Fibroblast of upper back skin (primary cell): ENCODE results near the gene PSME1.
A peak's percentile ranks its signal among the peaks of the same experiment; 100 is the strongest.

Experiments used
- DNase-seq: peaks from one replicate; pipeline ENCODE4 v3.0.0-alpha.2; 2013

PSME1 gene

GRCh38 chr14:24130717-24131548 lies 5.1 kb upstream of the PSME1 start:
- DNase-seq, result no peak

GRCh38 chr14:24131549-24131966 lies 4.4 kb upstream of the PSME1 start:
- no peak for DNase-seq

- DNase-seq, result no peak
Observed at GRCh38 chr14:24132061-24132685, 3.8 kb upstream of the PSME1 start.

- no peak for DNase-seq
Observed at GRCh38 chr14:24132976-24133375, 3.0 kb upstream of the PSME1 start.

- DNase-seq, result no peak
Observed at GRCh38 chr14:24133735-24134134, 2.3 kb upstream of the PSME1 start.

GRCh38 chr14:24135584-24135833 lies 485 bp upstream of the PSME1 start:
- DNase-seq, result no peak

GRCh38 chr14:24136684-24137528 lies 912 bp downstream of the PSME1 start:
- no peak for DNase-seq

- no peak for DNase-seq
Observed at GRCh38 chr14:24137529-24138395, 1.8 kb downstream of the PSME1 start.

- DNase-seq, result no peak
Observed at GRCh38 chr14:24138396-24139271, 2.6 kb downstream of the PSME1 start.

- DNase-seq, result no peak
Observed at GRCh38 chr14:24139272-24139934, 3.4 kb downstream of the PSME1 start.

- DNase-seq, result peak; percentile 100
Observed at GRCh38 chr14:24141097-24141880, 5.3 kb downstream of the PSME1 start, which contains the start of gene EMC9. TSS of gene EMC9 (minus strand) at chr14:24141591. CDS start at chr14:24141304, 287 bp downstream.

- peak; percentile 55 for DNase-seq
Observed at GRCh38 chr14:24143511-24143910, 7.5 kb downstream of the PSME1 start.

GRCh38 chr14:24144451-24144850 lies 8.5 kb downstream of the PSME1 start:
- DNase-seq, result no peak

GRCh38 chr14:24145219-24145618 lies 9.2 kb downstream of the PSME1 start:
- DNase-seq, result no peak

- DNase-seq, result no peak
Observed at GRCh38 chr14:24145690-24146452, 9.9 kb downstream of the PSME1 start.

- DNase-seq, result peak; percentile 98
Observed at GRCh38 chr14:24146453-24146977, 10.5 kb downstream of the PSME1 start, which contains the start of gene PSME2. TSS of gene PSME2 (minus strand) at chr14:24146610. CDS start at chr14:24146581, 29 bp downstream.

- DNase-seq, result peak; percentile 98
Observed at GRCh38 chr14:24146978-24147760, 11.2 kb downstream of the PSME1 start, which contains the start of gene RNF31. TSS of gene RNF31 (plus strand) at chr14:24147498. CDS start at chr14:24147699, 201 bp downstream.
